ENCODE data around the gene SDS. TPM values are rescaled to one million over a fixed set of nuclear protein-coding genes. Genes with fewer than 3 reads are reported as not detected.

Gene SDS
- total RNA-seq, 1 donor from 2014 or later, result not detected

- H3K4me3 ChIP-seq (ENCODE audit: low read depth, low read length), result peak within 1 kb of the TSS; percentile 91
- peak; percentile 65 for DNase-seq (ENCODE audit: low read depth)
- no peak for TF ChIP-seq CTCF (conservative IDR thresholded peaks at IDR 0.05; ENCODE audit: low read depth, low read length)
These were observed 18.6 kb upstream of the SDS start, which contains the start of gene SDSL for GRCh38 chr12:113422030-113422885. SDSL (plus strand) TSS chr12:113422380; CDS start chr12:113427983, 5,603 bp downstream.

- no peak overlapping the region for H3K4me3 ChIP-seq (ENCODE audit: low read depth, low read length)
- no peak for TF ChIP-seq CTCF (conservative IDR thresholded peaks at IDR 0.05; ENCODE audit: low read depth, low read length)
- no peak for DNase-seq (ENCODE audit: low read depth)
These were observed 17.4 kb upstream of the SDS start for GRCh38 chr12:113420996-113421595.

- DNase-seq (ENCODE audit: low read depth), result peak; percentile 50
- H3K4me3 ChIP-seq (ENCODE audit: low read depth, low read length), result no peak overlapping the region
- TF ChIP-seq CTCF (conservative IDR thresholded peaks at IDR 0.05; ENCODE audit: low read depth, low read length), result no peak
These were observed 14.7 kb upstream of the SDS start for GRCh38 chr12:113418213-113418879.

- TF ChIP-seq CTCF (conservative IDR thresholded peaks at IDR 0.05; ENCODE audit: low read depth, low read length), result no peak
- DNase-seq (ENCODE audit: low read depth), result no peak
- H3K4me3 ChIP-seq (ENCODE audit: low read depth, low read length), result no peak overlapping the region
These were observed 12.5 kb upstream of the SDS start for GRCh38 chr12:113416091-113416754.

GRCh38 chr12:113414519-113415038 is 10.9 kb upstream of the SDS start:
- DNase-seq (ENCODE audit: low read depth), result no peak
- H3K4me3 ChIP-seq (ENCODE audit: low read depth, low read length), result no peak overlapping the region
- no peak for TF ChIP-seq CTCF (conservative IDR thresholded peaks at IDR 0.05; ENCODE audit: low read depth, low read length)

- no peak for DNase-seq (ENCODE audit: low read depth)
These were observed 9.8 kb upstream of the SDS start for GRCh38 chr12:113413488-113413939.

More at GRCh38 chr12:113413488-113413939, 9.8 kb upstream of the SDS start:
- H3K4me3 ChIP-seq (ENCODE audit: low read depth, low read length), result no peak overlapping the region
- TF ChIP-seq CTCF (conservative IDR thresholded peaks at IDR 0.05; ENCODE audit: low read depth, low read length), result no peak
